SU-DHL-6 (cell line): ENCODE data around the gene EVC2.

ENCODE experiments used
- H2AFZ ChIP-seq: fragments of 200-600 bp; sonication (generic); 2 replicates; pipeline ENCODE4 v1.6.1; 2014; ENCODE audit warnings: low read depth, mild to moderate bottlenecking, moderate library complexity, mixed read lengths, antibody characterized with exemption, low read length; ENCODE audit not compliant: severe bottlenecking
- H3F3A ChIP-seq: fragments of 200-600 bp; shearing (Covaris generic); 2 replicates; pipeline ENCODE4 v1.6.0; 2016; ENCODE audit warnings: antibody characterized with exemption, mild to moderate bottlenecking; ENCODE audit not compliant: insufficient read depth
- H3K27ac ChIP-seq: fragments of 200-600 bp; sonication (generic); 2 replicates; pipeline ENCODE4 v1.5.1; 2016; ENCODE audit warnings: low read depth, mild to moderate bottlenecking, low read length, moderate library complexity, mixed read lengths
- H3K27me3 ChIP-seq: fragments of 200-600 bp; sonication (generic), shearing (Covaris generic); 2 replicates; pipeline ENCODE4 v1.6.0; 2014; ENCODE audit warnings: mild to moderate bottlenecking, low read length
- H3K36me3 ChIP-seq: fragments of 200-600 bp; sonication (generic); 2 replicates; pipeline ENCODE4 v1.6.1; 2014; ENCODE audit warnings: mild to moderate bottlenecking, low read length, mixed read lengths
- H3K4me2 ChIP-seq: fragments of 300-600, 200-600 bp; shearing (Covaris generic), sonication (generic); 2 replicates; pipeline ENCODE4 v1.6.0; 2014; ENCODE audit warnings: low read length, low read depth, mild to moderate bottlenecking; ENCODE audit not compliant: poor library complexity, severe bottlenecking
- H3K4me3 ChIP-seq: fragments of 200-600 bp; sonication (generic); 2 replicates; pipeline ENCODE4 v1.5.1; 2014; ENCODE audit warnings: antibody characterized with exemption, low read length, mild to moderate bottlenecking, mixed read lengths; ENCODE audit not compliant: insufficient read depth, poor library complexity, severe bottlenecking
- H3K79me2 ChIP-seq: fragments of 200-600 bp; sonication (generic); 2 replicates; pipeline ENCODE4 v1.6.1; 2014; ENCODE audit warnings: mild to moderate bottlenecking, low read length, moderate library complexity; ENCODE audit not compliant: insufficient read depth
- H3K9ac ChIP-seq: fragments of 200-600 bp; sonication (generic); 2 replicates; pipeline ENCODE4 v1.7.0; 2014; ENCODE audit warnings: mild to moderate bottlenecking, low read length
- H3K9me2 ChIP-seq: fragments of 200-600 bp; sonication (generic); replicated peaks from 2 replicates; pipeline ENCODE4 v1.6.1; 2014; ENCODE audit warnings: low read length; ENCODE audit not compliant: insufficient read depth
- H3K9me3 ChIP-seq: fragments of 200-600 bp; sonication (generic); 2 replicates; pipeline ENCODE4 v1.6.1; 2014; ENCODE audit warnings: low read length, mixed read lengths; ENCODE audit not compliant: insufficient read depth
- H4K20me1 ChIP-seq: fragments of 200-600 bp; sonication (generic); 2 replicates; pipeline ENCODE4 v1.6.1; 2014; ENCODE audit warnings: low read depth, mild to moderate bottlenecking, antibody characterized with exemption, low read length, moderate library complexity, mixed read lengths
- EZH2phosphoT487 ChIP-seq: fragments of 200-600 bp; sonication (generic), shearing (Covaris generic); conservative IDR thresholded peaks from 2 replicates; pipeline ENCODE4 v1.6.1; 2018; ENCODE audit warnings: mild to moderate bottlenecking, antibody characterized with exemption, low read length, moderate library complexity, mixed read lengths
- TF ChIP-seq, protein P1 (sequence below): fragments of 200-600 bp; sonication (generic); IDR thresholded peaks from one replicate; pipeline ENCODE4 v1.5.1; 2017; ENCODE audit warnings: antibody characterized with exemption, mild to moderate bottlenecking, low read length, moderate library complexity; ENCODE audit not compliant: insufficient read depth, poor library complexity, severe bottlenecking

The EVC2 gene

DNA sequence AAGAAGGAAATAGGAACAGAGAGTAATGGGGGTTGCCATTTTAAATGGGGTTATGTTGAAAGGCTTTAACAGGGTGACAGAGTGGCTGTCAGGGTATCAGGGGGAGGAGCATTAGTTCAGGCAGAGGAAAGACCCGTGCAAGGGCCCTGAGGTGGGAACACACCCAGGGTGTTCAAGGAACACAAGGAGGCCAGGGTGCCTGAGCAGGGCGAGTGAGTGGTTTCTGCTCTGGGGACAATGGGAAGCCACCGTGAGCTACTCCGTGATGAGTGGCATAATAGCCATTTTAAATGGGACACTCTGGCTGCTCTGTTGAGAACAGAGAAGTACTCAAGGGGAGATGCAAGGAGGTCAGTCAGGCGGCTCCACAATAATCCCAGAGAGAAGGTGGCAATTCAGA, 4.5 kb downstream of the EVC2 start:
- Histone ChIP-seq H3K36me3 (no peaks in the 10 kb centered on the region), H3K27me3 (no peaks in the 10 kb centered on the region), H3K4me3 (no peak overlapping the region), H3K9me3 (no peaks in the 10 kb centered on the region), H3K9me2 (no peaks in the 10 kb centered on the region; the same call in 1 of the 2 replicates), H3K27ac (no peak overlapping the region), H3K4me2 (no peak overlapping the region), H3K79me2 (no peaks in the 10 kb centered on the region), H3F3A (no peaks in the 10 kb centered on the region), H2AFZ (no peak overlapping the region), H4K20me1 (no peaks in the 10 kb centered on the region), H3K9ac (no peak overlapping the region)
- TF ChIP-seq EZH2phosphoT487 = no peak
- TF ChIP-seq, protein P1, sequence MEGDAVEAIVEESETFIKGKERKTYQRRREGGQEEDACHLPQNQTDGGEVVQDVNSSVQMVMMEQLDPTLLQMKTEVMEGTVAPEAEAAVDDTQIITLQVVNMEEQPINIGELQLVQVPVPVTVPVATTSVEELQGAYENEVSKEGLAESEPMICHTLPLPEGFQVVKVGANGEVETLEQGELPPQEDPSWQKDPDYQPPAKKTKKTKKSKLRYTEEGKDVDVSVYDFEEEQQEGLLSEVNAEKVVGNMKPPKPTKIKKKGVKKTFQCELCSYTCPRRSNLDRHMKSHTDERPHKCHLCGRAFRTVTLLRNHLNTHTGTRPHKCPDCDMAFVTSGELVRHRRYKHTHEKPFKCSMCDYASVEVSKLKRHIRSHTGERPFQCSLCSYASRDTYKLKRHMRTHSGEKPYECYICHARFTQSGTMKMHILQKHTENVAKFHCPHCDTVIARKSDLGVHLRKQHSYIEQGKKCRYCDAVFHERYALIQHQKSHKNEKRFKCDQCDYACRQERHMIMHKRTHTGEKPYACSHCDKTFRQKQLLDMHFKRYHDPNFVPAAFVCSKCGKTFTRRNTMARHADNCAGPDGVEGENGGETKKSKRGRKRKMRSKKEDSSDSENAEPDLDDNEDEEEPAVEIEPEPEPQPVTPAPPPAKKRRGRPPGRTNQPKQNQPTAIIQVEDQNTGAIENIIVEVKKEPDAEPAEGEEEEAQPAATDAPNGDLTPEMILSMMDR = no peak

DNA sequence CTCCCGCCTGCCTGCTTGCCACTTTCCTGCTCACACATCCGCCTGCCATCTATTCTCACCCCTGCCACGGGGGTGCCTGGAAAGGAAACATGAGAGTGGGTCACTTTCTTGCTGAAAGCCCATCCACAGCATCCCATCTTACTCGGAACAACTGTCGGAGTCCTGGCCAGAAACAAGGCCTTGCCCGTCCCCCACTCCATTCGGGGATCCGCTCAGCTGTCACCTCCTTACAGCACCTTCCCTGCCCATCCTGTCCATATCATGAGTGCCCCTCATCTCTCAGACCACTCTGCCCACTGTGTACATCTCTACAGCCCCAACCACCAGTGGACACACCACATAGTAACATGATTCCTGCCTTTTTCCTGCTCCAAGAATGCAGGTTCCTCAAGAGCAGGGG, 6.4 kb downstream of the EVC2 start:
- H3K27ac ChIP-seq = no peak overlapping the region
- no peaks in the 10 kb centered on the region for H3F3A ChIP-seq
- no peaks in the 10 kb centered on the region for H3K79me2 ChIP-seq
- no peak overlapping the region for H3K9ac ChIP-seq
- H3K36me3 ChIP-seq = no peaks in the 10 kb centered on the region
- no peak overlapping the region for H3K4me2 ChIP-seq
- H4K20me1 ChIP-seq = no peaks in the 10 kb centered on the region
- no peaks in the 10 kb centered on the region; the same call in 1 of the 2 replicates for H3K9me2 ChIP-seq
- H3K9me3 ChIP-seq = no peaks in the 10 kb centered on the region
- TF ChIP-seq, protein P1 = no peak
- TF ChIP-seq EZH2phosphoT487 = no peak
- H3K27me3 ChIP-seq = no peaks in the 10 kb centered on the region
- no peak overlapping the region for H2AFZ ChIP-seq
- no peak overlapping the region for H3K4me3 ChIP-seq

DNA sequence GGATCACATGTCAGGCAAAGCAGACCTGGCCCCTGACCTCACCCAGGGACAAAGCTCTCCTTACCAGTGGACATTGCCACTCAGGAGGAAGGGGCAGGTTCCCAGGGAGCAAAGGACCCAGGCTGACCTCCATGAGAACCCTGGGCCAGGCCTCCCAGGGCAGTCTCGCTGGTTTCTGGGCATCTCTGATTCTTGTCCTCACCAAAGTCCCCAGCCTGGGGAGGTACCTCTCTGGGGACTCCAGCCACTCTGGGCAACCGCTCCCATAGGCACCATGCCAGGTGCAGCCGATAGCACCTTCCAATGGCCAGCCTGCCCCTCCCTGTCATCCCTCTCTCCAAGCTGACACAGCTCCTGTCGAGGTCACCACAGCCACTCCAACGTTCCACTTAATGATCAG, 7.9 kb downstream of the EVC2 start:
- Histone ChIP-seq H3K27ac (no peak overlapping the region), H3K9ac (no peak overlapping the region), H2AFZ (no peak overlapping the region), H3K9me3 (no peaks in the 10 kb centered on the region), H3K27me3 (no peaks in the 10 kb centered on the region), H3K4me3 (no peak overlapping the region), H3K9me2 (no peaks in the 10 kb centered on the region; the same call in 1 of the 2 replicates), H3K79me2 (no peaks in the 10 kb centered on the region), H3K4me2 (no peak overlapping the region), H4K20me1 (no peaks in the 10 kb centered on the region), H3F3A (no peaks in the 10 kb centered on the region), H3K36me3 (no peaks in the 10 kb centered on the region)
- TF ChIP-seq, protein P1 = no peak
- no peak for TF ChIP-seq EZH2phosphoT487

DNA sequence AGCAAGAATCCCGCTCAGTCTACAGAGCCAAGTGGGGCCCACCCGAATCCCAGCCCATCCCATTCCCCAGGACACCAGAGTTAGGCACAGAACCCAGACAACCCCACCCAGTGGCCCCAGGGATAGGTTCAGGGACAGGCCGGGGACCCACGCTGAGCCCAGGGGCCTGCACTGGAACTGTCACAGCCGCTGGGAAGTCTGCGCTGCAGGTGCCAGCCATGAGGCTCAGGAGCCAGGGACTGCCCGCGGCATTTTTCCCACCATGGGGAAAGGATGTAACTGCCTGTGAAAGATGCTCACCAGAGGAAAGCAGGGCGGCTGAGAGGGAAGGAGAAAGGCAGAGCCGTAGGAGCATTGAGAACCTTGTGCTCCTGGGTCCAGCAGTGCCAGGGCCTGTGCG, 12.0 kb downstream of the EVC2 start:
- no peak overlapping the region for H3K27ac ChIP-seq
- H3K27me3 ChIP-seq = no peaks in the 10 kb centered on the region
- H3F3A ChIP-seq = no peaks in the 10 kb centered on the region
- H4K20me1 ChIP-seq = no peaks in the 10 kb centered on the region
- no peak for TF ChIP-seq EZH2phosphoT487
- TF ChIP-seq, protein P1 = no peak
- no peaks in the 10 kb centered on the region for H3K9me2 ChIP-seq
- H3K9me3 ChIP-seq = no peaks in the 10 kb centered on the region
- H2AFZ ChIP-seq = no peak overlapping the region
- H3K4me3 ChIP-seq = no peak overlapping the region
- H3K36me3 ChIP-seq = no peaks in the 10 kb centered on the region
- no peaks in the 10 kb centered on the region for H3K79me2 ChIP-seq
- no peak overlapping the region for H3K9ac ChIP-seq
- no peak overlapping the region for H3K4me2 ChIP-seq
